ENCODE results near the gene SLC38A2.
A peak's percentile ranks its signal among the peaks of the same experiment; 100 is the strongest.

The SLC38A2 gene

DNA sequence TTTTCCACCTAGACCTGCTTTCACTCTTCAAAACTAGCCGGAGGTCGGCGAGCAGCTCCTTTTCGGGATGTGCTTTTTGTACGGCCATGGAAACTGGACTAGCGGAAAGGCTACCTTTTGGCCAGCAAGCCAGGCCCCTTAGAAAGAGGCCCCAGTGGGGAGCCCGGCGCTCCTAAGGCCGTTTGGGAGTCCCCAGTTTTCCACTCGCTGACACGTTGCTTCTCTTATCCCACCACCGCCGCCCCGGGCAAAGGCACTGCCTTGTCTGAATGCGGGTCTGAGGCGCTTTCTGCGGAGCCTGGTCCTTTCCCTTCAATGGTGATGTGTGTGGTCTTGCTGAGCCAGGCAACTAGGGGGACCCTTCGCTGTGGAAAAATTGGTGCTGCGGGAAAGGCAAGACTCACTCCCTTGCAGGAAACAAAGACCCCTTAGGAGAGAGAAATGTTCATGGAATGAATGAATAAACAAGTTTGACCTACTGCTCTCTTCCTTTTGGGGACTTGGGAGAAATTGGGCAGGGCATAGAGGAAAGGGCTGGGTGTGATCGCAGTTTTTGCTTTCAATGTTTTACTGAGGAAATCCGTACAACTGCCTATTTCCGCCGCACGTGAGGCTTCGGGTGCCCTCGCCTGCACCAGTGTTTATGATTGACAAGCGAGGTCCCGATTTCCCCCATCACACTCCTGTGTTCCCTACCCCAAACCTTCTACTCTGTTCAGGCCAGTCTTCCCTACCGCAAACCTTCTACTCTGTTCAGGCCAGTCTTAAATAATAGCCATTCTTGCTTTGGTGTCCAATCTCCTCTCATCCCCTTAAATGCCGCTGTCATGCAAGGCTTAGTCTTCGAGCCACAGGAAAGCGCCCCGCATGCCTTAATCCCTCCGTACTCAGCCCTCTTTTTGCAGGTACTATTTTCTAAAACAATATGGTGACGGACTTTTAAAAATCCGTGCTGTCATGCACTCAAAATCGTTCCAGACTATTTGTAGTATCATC is 1.0 kb upstream of the SLC38A2 start:
- DNase-seq: peak; percentile 24

DNA sequence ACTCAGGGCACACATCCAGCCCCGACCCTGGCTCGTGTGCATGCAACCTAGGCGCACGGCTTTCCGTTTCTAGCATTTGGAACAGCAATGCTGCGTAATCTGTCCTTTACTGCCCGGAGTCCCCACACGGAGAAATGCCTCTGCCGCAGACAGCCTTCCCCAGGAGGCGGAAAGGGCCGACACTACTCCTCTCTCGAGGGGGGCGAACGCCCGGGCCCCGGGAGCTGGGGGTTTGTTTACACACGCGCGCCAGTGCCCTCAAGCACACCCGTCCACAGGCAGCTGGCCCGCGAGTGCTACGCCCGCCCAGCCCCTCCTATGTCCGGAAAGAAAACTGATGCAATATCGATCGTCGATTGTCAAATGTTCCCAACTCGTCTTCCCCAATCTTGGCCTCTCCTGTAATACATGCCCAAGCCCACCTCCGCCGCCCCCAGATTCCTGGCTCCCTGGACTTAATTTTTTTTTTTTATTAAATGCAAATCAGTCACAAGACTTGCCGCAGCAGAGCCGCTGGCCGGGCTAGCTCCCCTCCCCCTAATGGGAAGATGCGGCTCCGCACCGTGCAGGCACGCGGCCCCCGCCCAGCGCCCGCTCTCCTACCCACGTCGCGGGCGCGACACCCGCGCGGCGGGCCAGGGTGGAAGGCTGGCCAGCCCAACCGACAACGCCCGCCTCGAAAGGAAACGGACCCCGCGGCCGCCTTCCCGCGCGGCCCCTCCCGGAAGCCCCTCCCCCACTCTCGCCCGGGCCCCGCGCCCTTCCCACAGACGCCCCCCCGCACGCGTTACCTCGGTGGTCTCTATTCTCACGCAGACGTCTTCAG is 642 bp downstream of the SLC38A2 start:
- DNase-seq: peak; percentile 63

DNA sequence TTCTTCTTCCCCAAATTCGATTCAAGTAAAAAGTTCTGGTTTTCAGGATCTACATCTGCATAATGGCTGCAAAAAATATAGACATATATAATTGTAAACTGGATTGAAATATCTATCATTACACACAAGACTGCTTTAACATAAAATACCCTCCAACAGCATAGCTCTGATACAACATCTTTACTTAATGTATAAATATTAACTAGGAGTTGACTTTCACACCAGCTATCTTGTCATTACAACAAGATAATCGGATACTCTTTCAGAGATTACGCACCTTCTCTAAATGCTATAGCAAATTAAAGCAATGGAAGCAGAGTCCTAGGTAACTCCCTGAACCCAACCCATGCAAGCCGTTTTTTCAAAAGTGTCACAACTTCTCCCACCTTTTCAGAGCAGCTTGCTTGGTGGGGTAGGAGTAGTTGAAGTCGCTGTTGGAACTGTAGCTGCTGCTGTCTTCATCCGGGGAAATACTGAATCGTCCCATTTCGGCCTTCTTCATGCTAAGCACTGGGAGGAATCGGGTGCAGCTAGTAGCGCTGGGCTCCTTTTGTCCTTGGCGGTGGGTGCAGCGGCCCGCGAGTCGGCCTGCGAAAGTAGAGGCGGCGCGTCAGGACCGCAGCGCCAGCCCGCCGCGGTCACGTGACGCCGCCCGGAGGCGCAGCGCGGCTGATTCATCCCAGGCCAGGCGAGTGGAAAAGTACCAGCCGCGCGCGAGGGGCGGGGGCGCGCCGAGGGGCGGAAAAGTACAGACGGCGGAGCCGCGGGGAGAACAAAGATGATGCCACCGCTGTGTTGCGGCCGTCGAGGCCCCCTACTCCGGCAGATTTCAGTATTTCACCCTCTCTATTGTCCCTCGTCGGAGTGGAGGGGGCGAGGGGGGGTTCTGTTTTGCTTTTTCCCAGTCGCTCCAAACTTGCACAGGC is 1.5 kb downstream of the SLC38A2 start:
- DNase-seq: peak; percentile 92

DNA sequence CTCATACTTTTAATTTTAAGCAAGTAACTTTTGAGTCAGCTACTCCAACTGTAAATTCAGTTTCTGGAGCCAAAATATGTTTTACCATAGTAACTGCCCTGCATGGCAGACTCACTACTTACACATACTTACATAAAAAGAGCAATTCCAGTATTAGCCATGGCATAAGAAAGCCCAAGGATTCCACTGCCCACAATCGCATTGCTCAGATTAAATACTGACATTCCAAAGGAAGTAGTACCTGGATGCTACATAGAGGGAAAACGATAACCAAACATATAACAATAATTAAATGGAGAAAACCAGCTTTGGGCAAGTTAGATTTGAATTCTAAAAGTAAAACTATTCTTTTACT is 2.2 kb downstream of the SLC38A2 start:
- DNase-seq: no peak

DNA sequence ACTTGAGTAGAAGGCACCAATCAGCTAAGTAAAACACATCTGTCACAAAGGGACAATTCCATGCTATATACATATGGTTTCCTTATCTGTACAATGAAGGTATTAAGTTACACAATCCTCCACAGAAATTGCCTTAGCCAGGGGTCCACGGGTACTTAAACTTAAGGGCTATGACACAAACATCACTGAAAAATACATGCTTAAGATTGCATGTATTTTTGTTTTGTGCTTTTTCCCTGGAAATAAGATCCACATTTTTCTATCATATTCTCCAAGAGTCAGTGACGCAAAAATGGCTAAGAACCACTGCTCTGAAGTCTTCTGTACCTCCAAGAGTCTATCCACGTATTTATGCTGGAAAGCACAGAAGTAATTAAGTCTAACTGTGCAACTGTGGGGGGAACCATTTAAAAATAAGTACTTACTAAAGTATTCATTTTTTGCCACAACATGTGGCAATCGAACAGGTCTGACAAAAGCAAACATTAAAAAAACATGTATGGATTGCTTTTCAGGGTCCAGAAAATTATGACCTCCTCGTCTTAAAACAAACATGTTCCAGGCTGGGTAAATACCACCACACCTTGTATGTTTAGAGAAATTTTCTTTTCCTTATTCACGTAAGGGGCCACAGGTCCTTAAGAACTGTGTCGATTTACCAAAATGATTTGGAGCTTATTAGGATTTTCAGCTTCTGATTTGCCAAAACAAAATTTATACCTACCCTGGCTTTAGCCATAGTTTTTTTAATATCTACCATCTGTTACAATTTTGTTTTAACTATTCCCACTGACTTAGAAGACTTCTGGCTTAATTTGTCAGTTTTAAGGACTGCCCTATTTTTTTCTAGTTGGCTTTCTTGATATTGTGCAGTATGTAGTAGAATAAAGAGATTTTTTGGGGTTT is 2.8 kb downstream of the SLC38A2 start:
- no peak for DNase-seq

DNA sequence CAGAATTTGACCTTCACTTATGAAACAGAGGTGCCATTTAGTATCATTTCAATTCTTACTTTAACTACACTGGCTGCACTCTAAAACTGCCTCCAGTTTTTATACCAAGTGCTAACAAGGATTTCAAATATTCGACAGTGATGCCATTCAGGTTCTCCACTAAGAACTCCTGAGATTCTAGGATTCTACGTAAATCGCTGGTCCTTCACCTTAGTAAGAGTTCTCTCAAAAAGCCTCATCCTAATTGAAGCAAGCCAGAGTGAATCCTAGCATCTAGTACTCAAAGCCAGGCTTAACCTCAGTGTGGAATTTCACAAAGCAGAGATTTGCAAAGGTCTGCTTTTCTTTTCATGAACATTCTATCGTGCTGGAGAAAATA is 3.5 kb downstream of the SLC38A2 start:
- DNase-seq: no peak

DNA sequence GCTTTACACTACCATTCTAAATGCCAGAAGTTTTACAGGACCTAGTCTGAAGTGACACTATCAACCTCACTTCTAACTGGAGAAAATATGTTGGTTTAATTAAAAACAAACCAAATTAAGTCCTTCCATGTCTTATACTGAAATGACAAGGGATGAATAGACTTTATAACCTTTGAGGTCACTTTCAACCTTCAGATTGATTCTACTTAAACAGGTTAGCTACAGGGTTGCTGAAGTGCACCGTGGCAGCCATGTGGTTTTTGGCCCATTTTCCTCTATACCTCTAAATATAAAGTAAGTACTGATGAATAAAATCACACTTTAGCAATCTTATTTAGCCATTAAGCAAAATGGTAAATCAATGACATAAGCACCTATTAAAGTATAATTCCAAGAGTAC is 3.9 kb downstream of the SLC38A2 start:
- DNase-seq: no peak

DNA sequence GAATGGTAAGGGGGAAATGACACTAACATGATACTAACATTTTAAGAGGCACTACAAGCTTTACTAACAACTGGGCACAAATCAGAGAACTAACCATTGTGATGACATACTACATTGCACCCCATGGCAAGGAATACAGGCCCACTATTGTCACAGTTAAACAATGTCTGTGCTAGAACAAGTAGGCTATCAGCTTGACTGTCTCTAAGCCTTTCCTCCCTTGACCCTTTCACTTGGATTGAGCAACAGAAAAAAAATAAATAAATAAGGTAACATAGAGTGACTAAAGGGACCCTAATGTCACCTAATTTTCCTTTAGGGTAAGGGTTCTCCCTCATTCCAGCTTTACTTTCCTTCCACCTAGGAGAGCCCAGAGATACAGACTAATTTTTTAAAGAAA is 4.4 kb downstream of the SLC38A2 start:
- no peak for DNase-seq

DNA sequence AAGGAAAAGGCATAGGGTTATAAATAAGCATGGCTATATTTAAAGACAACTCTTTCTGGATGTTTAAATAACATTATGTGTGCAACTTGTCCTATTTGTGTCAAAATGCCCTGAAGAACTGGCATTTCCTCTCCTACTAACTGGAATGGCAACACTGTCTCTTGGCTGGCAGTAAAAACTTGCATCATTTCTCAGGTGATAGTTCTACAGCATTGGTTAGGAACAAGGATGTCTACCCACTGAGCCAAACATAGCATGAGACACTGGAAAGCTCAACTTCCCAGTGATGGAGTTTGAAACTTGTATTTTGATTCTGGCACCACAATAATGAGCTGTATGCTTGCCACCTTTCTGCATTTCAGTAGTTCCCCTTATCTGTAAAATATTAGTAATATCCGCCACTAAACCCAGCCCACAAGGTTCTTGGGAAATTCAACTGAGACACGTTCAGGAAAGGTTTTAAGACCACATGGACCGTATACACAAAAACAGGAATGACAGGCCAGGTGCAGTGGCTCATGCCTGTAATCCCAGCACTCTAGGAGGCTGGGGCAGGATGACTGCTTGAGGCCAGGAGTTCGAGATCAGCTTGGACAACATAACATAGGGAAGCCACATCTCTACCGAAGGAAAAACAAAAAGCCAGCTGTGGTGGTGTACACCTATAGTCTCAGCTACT is 5.1 kb downstream of the SLC38A2 start:
- DNase-seq: no peak

DNA sequence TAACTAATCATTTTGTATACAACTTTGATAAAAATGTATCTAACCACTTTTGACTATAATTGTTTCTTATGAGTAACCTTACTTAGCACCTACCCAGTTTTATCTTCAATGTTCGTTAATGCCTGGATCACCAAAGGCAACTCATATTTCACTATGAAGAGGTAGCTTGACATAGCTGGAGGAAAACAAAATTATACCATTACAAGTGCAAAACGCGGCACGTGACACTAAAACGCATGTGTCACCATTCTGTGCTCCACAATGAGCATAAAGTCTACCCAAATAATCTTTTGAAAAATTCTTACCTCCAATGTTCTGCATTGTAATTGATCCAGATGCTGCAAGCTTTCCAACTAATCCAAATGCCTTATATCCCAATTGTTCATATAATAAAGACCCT is 5.8 kb downstream of the SLC38A2 start:
- DNase-seq: no peak

DNA sequence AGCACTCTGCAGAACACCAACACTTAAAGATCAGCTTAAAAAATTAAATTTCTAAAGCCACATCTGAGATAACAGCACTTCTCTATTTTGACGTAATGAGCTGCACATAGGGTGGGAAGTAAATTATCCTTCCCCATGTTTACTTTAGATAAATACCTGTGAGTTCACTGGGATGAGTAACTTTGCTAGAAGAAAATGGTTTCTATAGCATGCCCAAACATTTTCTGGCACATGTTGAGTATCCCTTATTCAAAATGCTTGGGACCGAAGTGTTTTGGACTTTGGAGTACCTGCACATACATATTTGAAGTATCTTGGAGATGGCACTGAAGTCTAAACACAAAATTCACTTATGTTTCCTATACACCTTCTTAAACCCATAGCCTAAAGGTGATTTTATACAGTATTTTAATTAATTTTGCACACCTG is 6.6 kb downstream of the SLC38A2 start:
- DNase-seq: no peak

DNA sequence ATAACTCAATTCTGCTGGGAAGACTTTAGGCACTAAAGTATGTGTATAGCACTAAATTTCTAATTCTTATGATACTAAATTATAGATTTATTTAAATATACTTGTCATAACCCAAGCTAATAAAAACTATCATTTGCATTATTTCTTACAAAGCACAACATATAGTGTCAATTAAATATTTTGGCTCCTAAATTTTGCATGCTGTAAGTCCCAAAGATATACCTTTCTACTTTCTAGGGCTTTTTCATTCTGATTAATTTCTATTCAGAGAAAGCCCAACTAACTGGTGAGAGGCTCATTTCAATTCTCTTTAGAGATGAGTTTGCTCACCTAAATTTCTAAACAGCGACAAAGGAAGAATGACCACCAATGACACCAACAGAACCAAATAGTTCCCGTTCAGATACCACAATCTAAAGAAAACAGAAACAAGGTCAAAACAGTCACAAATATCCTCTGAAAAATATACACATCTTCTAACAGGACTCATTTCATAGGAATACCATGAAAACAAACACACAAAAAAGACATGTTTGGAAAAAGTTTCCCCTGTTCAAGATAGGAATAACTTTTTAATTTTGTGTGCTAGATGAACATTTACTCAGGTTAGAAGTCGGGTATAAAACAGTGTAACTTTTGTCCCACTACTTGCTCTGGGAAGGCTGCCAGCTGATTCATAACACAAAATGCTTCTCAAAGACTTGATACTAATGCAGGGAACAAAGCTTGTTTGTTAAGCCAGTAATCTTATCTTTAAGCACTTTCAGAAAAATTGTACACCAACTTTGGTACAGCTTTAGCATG is 7.6 kb downstream of the SLC38A2 start:
- DNase-seq: no peak

DNA sequence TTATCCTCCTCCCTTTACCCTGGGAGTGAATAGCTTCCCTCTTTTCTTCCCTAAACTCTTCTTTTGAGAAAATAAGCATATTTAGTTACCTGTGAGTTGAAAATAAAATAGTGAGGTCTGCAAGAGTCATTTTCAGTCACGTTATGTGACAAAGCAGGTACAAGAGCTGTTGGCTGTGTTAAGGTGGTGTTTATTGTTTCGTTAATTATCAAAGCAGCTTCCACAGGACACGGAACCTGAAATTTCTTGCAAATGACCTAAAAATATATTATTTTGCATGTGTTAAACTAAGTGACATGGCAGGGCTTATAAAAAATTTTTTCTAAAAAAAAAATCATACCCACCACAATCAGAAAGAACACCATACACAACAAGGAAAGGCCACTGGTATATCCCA is 8.3 kb downstream of the SLC38A2 start:
- no peak for DNase-seq

DNA sequence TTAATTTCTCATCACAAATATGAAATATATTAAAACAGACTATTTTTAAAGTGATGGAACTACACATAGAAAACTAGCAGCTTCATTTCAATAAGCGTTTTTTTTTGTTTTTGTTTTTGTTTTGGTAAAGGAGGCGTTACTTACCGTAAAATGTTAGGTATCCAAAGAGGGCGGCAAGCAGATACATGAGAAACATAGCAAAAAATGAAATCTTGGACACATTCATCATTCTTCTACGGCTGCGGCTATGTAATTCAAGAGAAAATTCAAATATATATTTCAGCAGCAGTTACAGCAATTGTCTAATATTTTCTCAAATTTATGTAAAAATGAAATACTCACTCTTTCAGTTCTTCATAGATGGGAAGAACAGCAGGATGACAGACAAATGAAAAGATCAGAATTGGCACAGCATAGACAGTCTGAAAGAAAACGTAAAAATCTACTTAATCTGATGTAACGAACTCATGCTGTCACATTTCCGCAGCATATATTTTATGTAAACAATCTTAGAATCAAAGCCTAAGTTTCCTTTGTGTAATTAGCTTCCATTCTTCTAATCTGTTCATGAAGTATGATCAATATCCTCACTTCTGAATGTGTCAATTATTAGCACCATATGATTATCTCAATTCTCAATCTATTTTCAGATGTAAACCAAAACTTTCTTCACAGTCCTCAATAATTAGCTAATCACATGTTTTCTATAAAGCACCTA is 8.8 kb downstream of the SLC38A2 start:
- no peak for DNase-seq

DNA sequence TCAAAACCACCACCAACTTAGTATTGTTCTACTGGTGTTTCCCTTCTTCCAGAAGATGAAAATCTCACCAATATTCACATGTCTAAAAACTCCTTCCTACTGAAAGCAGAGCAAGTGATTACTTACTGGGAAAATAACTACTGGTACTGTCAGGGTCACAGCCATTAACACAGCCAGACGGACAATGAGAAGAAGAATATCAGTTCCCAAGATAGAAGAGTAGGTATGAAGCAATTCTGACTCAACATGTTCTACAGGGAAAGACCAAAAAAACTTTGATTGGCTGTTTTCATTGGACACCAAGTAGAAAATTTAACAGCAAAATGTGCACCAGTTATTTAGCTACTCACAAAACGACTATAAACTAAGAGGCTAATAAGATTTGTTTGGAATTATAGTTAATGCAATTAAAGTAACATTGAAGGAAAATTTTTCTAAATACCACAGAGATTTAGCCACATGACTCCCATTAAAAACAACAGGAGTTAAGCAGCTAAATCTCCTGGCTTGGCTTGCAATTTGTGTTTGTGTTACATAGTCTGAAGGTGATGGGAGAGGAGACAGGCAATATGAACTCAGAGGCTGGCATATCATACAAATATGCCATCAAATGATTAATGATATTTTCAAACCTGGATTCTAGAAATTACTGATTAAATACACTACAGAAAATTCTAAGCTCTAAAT is 9.5 kb downstream of the SLC38A2 start:
- no peak for DNase-seq

DNA sequence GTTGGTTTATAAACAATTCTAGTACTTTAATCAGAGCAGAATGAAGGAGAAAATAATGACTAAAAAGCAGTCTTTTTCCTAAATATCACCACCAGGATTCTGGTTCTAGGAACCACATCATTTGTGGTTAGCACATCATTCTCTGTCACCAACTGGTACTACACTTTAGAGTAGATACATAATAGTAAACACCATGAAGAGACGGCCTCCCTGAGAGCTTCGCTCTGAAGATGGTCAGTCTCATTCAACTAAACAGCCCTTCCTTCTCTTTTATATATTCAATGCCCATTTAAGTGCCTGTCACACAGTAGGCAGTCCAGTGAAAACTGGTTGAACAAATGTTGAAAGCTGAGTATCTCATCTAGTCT is 10.9 kb downstream of the SLC38A2 start:
- no peak for DNase-seq

DNA sequence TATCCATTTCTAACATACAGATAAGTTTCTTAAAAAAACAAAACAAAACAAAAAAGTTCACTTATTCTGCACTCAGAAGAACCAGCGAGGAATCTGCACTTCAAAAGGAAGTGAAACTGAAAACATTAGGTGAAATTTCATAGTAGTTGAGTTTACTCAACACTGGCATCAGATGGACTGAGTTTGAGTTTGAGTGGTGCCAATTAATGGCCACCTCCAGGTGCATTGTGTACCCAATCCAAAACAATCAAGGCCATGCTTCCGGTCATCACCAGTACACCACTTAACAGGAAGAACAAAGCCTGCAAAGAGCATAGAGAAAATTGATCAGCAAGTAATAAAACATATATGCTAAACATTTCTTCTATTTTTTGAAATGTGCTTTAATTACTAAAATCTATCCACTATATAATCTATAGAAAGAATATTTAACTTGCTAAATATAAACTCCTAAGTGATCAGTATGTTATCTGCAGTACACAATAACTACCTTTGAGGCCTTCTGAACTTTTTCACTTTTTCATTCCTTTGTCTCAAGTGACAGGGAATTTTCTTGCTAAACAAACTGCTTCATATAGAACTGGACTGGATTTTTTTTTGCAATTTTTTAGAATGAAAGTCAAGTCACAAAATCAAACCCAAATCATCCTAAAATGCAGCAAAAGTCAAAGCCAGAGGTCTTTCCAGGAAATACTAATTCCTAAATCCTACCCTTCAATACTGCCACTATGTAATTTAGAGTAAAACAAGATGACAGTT is 11.5 kb downstream of the SLC38A2 start:
- no peak for DNase-seq

DNA sequence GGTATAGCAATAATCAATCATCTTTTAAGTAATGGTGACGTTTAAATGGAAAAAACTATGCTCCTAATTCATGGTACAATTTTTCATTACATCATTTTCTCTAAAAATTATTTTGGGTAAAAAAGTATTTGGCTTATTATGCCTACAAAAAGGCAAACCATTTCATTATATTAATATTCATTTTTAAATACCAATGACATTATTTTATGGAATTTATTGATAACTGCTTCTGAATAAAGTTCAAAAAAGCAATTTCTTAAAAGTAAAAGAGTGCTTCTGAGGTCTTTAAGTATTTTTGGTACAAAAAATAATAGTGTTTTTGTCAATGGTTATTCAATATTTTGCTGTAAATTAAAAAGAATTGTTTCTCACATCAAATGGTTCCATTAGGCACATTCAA is 12.2 kb downstream of the SLC38A2 start:
- DNase-seq: no peak
